NCI-H1417 (cell line): Measurements from ENCODE around the gene KCND1.

Experiments
- DNase-seq, 3 experiments: peaks; one replicate each; lab custom pipeline; 2025; lab: John Stamatoyannopoulos, UW

Gene KCND1

DNA sequence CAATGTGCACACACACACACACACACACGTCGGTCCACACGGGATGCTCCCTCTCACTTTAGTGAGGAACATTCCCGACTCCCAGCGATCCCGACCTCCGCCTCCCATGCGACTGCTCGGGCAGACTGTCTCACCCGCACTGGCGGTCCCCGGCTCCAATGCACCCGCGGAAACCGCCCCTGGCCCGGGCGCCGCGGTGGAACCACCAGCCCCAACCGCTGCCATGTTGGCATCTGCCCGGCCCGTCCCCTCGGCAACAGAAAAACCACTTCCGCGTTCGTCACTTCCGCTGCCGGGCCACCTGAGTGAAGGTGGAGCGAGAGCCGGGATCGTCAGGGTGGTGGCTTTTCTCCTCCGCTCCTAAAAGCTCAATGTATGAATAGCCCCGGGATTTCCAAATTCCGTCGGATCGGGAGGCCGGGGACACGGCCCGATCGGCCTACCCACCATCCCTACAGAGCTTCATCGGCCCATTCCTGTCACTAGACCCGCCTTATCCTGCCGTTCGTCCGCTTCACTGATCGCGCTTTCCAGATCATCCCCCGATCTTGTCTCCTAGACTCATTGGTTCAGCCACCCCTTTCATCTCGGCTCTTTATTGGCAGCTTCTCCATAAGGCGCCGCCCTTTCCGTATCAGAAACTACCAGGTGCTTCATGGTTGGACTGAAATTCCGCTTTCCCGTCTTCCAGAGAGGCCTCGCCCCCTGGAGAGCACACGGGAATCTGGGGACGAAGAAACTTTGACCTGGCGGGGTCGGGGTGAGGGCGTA, 60.0 kb downstream of the KCND1 start, which contains the start of gene SLC35A2:
Gene SLC35A2, minus strand, starts transcription at position 235 of the 771 bp plus-strand sequence. Its CDS starts 10 bp downstream, at position 225.
- DNase-seq, result peak; percentile 77 to 89 (median 82)
